Coronary artery (tissue), 2 donors: ENCODE results near the gene PIEZO2.

Source experiments
- DNase-seq: peaks from one replicate; pipeline ENCODE4 v3.0.0-alpha.2; 2017; ENCODE audit warnings: low spot score
- H3K27ac ChIP-seq, 2 donors: fragments of 200-600 bp; sonication (generic); one replicate each; pipeline ENCODE4 v1.5.1; 2016 to 2019
- H3K4me3 ChIP-seq: fragments of 200-600 bp; sonication (generic); 2 replicates; pipeline ENCODE4 v1.5.1; 2016; ENCODE audit warnings: mild to moderate bottlenecking, moderate library complexity
- TF ChIP-seq, protein P1 (sequence below): fragments of 200-600 bp; sonication (generic); IDR thresholded peaks from one replicate; pipeline ENCODE4 v1.5.1; 2019; ENCODE audit warnings: antibody characterized with exemption

PIEZO2 gene

DNA sequence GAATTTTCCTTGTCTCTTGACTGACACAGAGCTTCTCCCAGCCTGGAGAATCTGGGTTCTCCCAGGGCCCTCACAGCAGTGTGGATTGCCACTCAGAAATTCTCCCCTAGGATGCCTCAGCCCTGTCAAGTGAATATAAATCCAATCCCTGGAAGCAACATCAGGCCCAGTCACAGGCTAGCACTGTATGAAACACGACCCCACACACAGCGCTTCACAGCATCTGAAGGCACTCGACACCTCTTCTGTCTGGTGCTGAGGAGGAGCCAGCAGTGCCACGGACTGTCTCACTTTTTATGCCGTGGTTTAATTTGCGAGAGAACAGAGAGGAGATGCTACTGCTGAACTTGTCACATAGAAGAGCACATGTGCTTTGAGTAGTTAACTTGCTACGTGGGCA, 459.0 kb downstream of the PIEZO2 start:
- TF ChIP-seq, protein P1, sequence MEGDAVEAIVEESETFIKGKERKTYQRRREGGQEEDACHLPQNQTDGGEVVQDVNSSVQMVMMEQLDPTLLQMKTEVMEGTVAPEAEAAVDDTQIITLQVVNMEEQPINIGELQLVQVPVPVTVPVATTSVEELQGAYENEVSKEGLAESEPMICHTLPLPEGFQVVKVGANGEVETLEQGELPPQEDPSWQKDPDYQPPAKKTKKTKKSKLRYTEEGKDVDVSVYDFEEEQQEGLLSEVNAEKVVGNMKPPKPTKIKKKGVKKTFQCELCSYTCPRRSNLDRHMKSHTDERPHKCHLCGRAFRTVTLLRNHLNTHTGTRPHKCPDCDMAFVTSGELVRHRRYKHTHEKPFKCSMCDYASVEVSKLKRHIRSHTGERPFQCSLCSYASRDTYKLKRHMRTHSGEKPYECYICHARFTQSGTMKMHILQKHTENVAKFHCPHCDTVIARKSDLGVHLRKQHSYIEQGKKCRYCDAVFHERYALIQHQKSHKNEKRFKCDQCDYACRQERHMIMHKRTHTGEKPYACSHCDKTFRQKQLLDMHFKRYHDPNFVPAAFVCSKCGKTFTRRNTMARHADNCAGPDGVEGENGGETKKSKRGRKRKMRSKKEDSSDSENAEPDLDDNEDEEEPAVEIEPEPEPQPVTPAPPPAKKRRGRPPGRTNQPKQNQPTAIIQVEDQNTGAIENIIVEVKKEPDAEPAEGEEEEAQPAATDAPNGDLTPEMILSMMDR, result no peak
- no peak overlapping the region for H3K4me3 ChIP-seq
- no peak for DNase-seq
- no peak overlapping the region for H3K27ac ChIP-seq

DNA sequence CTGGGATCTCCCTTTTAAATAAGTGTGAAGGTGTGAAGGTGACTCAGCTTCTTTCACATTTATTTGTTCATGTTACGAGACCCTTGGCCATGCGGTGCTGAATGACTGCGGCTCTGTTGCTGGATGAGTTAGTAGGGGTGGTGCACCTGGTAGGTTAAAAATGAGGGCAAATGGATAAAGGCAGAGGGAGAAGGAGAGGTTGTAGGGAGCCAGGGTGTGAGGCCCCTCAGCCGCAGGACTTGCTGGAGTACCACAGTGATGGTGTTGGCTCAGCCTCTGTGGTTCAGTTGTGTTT, 459.4 kb downstream of the PIEZO2 start:
- TF ChIP-seq, protein P1, result no peak
- Histone ChIP-seq H3K4me3 (no peak overlapping the region), H3K27ac (no peak overlapping the region)

DNA sequence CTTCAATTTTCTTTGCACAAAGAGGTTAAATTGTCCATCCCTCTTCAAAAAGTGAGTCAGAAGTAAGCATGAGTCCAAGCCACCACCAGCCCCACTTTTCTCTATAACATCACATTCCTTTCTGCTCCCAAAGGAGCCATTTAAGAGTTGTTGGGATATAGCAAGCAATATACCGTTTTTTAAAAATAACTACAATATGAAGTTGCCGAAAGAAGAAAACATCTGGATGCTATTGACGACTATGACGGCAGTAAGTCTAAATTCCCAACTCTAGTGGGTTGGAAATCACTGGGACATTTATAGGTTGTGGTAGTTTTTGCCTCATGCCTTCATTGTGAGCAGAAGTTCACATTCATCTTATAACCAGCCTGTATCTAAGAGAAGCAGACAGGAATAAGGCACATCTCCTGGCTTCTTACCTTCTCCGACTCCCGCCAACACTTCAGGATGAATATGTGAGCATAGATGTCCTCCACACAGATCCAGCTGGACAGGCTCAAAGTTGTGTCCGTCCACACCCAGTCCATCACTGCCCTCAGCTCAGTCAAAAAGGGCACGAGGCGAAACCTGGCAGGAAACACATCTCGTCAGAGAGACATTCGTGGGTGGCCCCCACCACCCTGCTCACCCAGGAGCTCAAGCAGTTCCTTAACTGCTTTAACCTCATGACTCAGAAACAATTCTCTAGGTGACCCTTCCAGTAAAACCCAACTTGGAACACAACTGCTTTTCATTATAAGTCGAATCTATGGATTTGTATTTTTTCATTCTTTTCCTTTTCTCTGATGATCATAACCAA, 459.9 kb downstream of the PIEZO2 start:
- no peak for DNase-seq
- Histone ChIP-seq H3K27ac (no peak overlapping the region), H3K4me3 (no peak overlapping the region)
- TF ChIP-seq, protein P1, result no peak

More for the DNA sequence above, 459.4 kb downstream of the PIEZO2 start:
- no peak for DNase-seq

DNA sequence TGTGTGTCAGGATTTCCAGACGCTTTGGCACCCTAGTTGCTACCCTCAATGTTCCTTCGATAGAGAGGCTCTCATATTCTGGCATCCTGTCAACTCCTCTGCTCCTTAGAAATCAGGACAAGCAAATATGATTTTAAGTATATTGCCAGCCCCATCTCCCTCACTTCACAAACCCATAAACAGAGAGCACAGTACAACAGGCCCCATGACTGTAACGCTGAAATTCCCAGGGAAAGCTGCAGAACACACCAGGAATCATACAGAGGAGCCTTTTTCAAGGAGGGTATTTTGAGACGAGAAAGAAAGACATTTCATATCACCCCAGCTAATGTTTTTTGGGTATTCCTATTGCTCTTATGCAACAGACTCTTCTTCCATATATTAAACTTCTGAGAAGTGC, 460.6 kb downstream of the PIEZO2 start:
- TF ChIP-seq, protein P1, result no peak
- no peak overlapping the region for H3K27ac ChIP-seq
- no peak overlapping the region for H3K4me3 ChIP-seq
- DNase-seq, result no peak

DNA sequence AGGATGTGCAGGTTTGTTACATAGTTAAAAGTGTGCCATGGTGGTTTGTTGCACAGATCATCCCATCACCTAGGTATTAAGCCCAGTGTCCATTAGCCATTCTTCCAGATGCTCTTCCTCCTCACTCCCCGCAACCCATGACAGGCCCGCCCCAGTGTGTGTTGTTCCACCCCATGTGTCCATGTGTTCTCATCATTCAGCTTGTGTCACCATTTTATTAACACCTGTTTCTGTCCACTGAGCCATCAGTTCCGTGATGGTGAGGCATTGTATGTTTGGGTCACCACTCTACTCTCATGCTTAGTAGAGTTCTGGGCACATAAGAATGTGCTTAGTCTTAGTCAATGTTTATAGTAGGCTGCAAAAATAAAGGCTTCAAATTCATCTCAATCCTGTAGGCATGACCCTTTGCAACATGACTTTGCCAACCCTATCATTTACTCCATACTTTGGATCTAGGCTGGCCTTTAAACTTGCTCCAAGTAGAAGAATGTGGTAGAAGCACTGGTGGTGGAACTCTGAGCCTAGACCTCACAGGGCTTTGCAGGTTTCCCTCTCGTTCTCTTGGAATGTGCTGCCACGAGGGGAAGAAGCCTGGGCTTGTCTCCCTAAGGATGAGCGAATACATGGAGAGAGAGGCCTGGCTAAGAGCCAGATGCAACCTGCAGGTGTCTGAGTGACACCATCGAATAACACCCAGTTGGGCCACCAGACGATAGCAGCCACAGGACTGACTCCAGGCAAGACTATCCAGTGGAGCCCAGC, 462.0 kb downstream of the PIEZO2 start:
- H3K27ac ChIP-seq, result no peak overlapping the region
- TF ChIP-seq, protein P1, result no peak
- DNase-seq, result no peak
- H3K4me3 ChIP-seq, result no peak overlapping the region

DNA sequence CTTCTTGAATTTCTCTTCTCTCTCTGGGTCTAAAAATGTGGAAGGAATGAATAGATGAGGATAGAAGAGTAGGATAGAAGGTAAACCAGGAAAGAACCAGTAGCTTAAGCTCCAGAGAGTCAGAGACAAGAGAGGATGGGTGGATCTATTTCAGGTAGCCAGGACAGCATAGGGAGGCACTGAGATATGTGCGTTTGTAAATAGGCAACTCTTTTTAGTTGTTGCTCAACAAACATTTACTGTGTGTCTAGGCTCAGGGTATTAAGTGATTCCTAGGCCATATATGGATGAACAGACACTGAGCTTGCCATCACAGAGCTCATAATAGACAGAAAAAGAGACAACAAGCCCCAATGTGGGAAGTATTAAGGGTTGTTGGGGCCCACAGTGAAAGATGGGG, 463.1 kb downstream of the PIEZO2 start:
- no peak overlapping the region for H3K4me3 ChIP-seq
- TF ChIP-seq, protein P1, result no peak
- no peak overlapping the region for H3K27ac ChIP-seq
- DNase-seq, result no peak

DNA sequence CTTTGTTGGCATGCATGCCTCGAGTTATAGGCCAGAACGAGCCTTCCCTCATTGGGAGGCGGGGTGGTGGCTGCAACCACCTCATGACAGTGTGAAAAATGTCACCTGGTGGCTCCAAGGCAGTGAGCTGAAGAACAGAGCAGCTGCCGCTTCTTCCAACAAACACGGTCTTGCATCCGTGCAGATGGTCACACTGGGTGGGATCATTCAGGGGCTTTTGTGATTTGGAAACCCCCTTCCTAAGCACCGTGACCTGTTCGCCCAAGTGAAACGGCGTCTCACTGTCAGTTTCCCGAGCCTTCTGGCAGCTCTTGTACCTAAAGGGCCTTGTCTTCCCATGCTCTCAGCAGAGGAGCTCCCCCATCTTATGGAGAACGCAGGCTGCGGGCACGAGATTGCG, 463.9 kb downstream of the PIEZO2 start:
- no peak for DNase-seq
- no peak overlapping the region for H3K4me3 ChIP-seq
- no peak overlapping the region for H3K27ac ChIP-seq
- TF ChIP-seq, protein P1, result no peak
